WTC11 (cell line): Measurements from ENCODE around the gene IFT88. TPM values are rescaled to one million over a fixed set of nuclear protein-coding genes. Genes with fewer than 3 reads are reported as not detected.

Experiments used
- ATAC-seq: fragments of 200-7000 bp; cut with Tn5 transposase; 2 replicates; pipeline ENCODE4 v1.10.0; 2021; ENCODE audit warnings: mild to moderate bottlenecking, moderate library complexity
- CTCF ChIA-PET: fragments of 300-600 bp; sonication (Branson Sonifier 250); formaldehyde crosslinking; loops from one replicate; lab custom pipeline; 2021; ENCODE audit warnings: antibody characterized with exemption; lab: Charles Lee
- POLR2A ChIA-PET: fragments of 350-600 bp; sonication (Branson Sonifier 250); formaldehyde crosslinking; loops from one replicate; lab custom pipeline; 2021; ENCODE audit warnings: antibody characterized with exemption; lab: Charles Lee
- DNase-seq: peaks from one replicate; pipeline ENCODE4 v3.0.0; 2021; ENCODE audit warnings: low spot score
- H3K27ac Mint-ChIP-seq: 2 replicates; pipeline ENCODE4 v1.8.0; 2021; ENCODE audit warnings: mixed read lengths
- H3K27me3 Mint-ChIP-seq: 2 replicates; pipeline ENCODE4 v1.8.0; 2021; ENCODE audit warnings: low read depth, mild to moderate bottlenecking, moderate library complexity, mixed read lengths
- H3K36me3 Mint-ChIP-seq: 2 replicates; pipeline ENCODE4 v1.8.0; 2021; ENCODE audit warnings: mixed read lengths
- H3K4me1 Mint-ChIP-seq: 2 replicates; pipeline ENCODE4 v1.8.0; 2022; ENCODE audit warnings: mixed read lengths
- H3K4me3 Mint-ChIP-seq: 2 replicates; pipeline ENCODE4 v1.8.0; 2021; ENCODE audit warnings: mild to moderate bottlenecking, moderate library complexity, mixed read lengths
- H3K9me3 Mint-ChIP-seq: 2 replicates; pipeline ENCODE4 v1.8.0; 2021; ENCODE audit warnings: mixed read lengths
- AR ChIP-seq: fragments of 250-450 bp; sonication (Bioruptor Pico); IDR thresholded peaks from 2 replicates; pipeline ENCODE4 v1.9.0; 2021; ENCODE audit warnings: mild to moderate bottlenecking
- CTCF ChIP-seq: fragments of 200-600 bp; IDR thresholded peaks from 2 replicates; pipeline ENCODE4 v1.8.0; 2022; ENCODE audit warnings: antibody characterized with exemption
- ERG ChIP-seq: fragments of 250-450 bp; sonication (Bioruptor Pico); IDR thresholded peaks from 2 replicates; pipeline ENCODE4 v1.8.0; 2021; ENCODE audit warnings: mild to moderate bottlenecking
- JAZF1 ChIP-seq: fragments of 250-450 bp; sonication (Bioruptor Pico); IDR thresholded peaks from 2 replicates; pipeline ENCODE4 v1.9.0; 2021; ENCODE audit warnings: moderate library complexity, mild to moderate bottlenecking, inconsistent platforms
- NR2C2 ChIP-seq: sonication (generic); formaldehyde crosslinking; IDR thresholded peaks from 2 replicates; pipeline ENCODE4 v1.8.0; 2022; ENCODE audit warnings: mild to moderate bottlenecking, missing genetic modification reagents
- RORB ChIP-seq: fragments of 250-450 bp; sonication (Bioruptor Pico); IDR thresholded peaks from 2 replicates; pipeline ENCODE4 v1.9.0; 2021; ENCODE audit warnings: mild to moderate bottlenecking
- SMAD4 ChIP-seq: sonication (generic); formaldehyde crosslinking; IDR thresholded peaks from 2 replicates; pipeline ENCODE4 v1.8.0; 2022; ENCODE audit warnings: mild to moderate bottlenecking, missing genetic modification reagents
- TCF7 ChIP-seq: sonication (generic); formaldehyde crosslinking; IDR thresholded peaks from 2 replicates; pipeline ENCODE4 v1.8.0; 2022; ENCODE audit warnings: mild to moderate bottlenecking, low read depth, missing genetic modification reagents, moderate library complexity
- TEAD1 ChIP-seq: sonication (generic); formaldehyde crosslinking; IDR thresholded peaks from 2 replicates; pipeline ENCODE4 v1.8.0; 2022; ENCODE audit warnings: mild to moderate bottlenecking, missing genetic modification reagents
- TEAD4 ChIP-seq: sonication (generic); formaldehyde crosslinking; IDR thresholded peaks from 2 replicates; pipeline ENCODE4 v1.8.0; 2022; ENCODE audit warnings: mild to moderate bottlenecking, missing genetic modification reagents
- ZBTB43 ChIP-seq: sonication (generic); formaldehyde crosslinking; IDR thresholded peaks from 2 replicates; pipeline ENCODE4 v1.8.1; 2023; ENCODE audit warnings: mild to moderate bottlenecking, missing genetic modification reagents
- ZMAT4 ChIP-seq: fragments of 250-450 bp; sonication (Bioruptor Pico); IDR thresholded peaks from 2 replicates; pipeline ENCODE4 v1.9.0; 2021; ENCODE audit warnings: mild to moderate bottlenecking
- ZNF138 ChIP-seq: sonication (generic); formaldehyde crosslinking; conservative IDR thresholded peaks from 2 replicates; pipeline ENCODE4 v1.8.1; 2022; ENCODE audit warnings: mild to moderate bottlenecking, moderate library complexity, missing genetic modification reagents
- ZNF396 ChIP-seq: fragments of 250-450 bp; sonication (Bioruptor Pico); IDR thresholded peaks from 2 replicates; pipeline ENCODE4 v1.8.0; 2021; ENCODE audit warnings: mild to moderate bottlenecking, moderate library complexity, borderline replicate concordance
- ZNF423 ChIP-seq: fragments of 250-450 bp; sonication (Bioruptor Pico); IDR thresholded peaks from 2 replicates; pipeline ENCODE4 v2.1.2; 2022; ENCODE audit warnings: mild to moderate bottlenecking, moderate library complexity
- total RNA-seq: library from RNA; stranded (reverse); gene quantifications from 3 replicates; pipeline ENCODE4 v1.2.3, GENCODE V29; 2021
- TF ChIP-seq, protein P1 (sequence below): sonication (generic); formaldehyde crosslinking; IDR thresholded peaks from 2 replicates; pipeline ENCODE4 v1.8.0; 2022; ENCODE audit warnings: mild to moderate bottlenecking, missing genetic modification reagents
- TF ChIP-seq, protein P2 (sequence below): fragments of 250-450 bp; sonication (Bioruptor Pico); conservative IDR thresholded peaks from 2 replicates; pipeline ENCODE4 v1.9.0; 2021; ENCODE audit warnings: mild to moderate bottlenecking
- TF ChIP-seq, protein P3 (sequence below): sonication (generic); formaldehyde crosslinking; IDR thresholded peaks from 2 replicates; pipeline ENCODE4 v1.8.1; 2022; ENCODE audit warnings: mild to moderate bottlenecking, missing genetic modification reagents, moderate library complexity, borderline replicate concordance
- TF ChIP-seq, protein P4 (sequence below): sonication (generic); formaldehyde crosslinking; IDR thresholded peaks from 2 replicates; pipeline ENCODE4 v1.8.0; 2023; ENCODE audit warnings: missing genetic modification reagents

Gene IFT88
- total RNA-seq, 1 experiment from 2014 or later = 6.5 TPM

- Mint-ChIP-seq H3K4me3 (peak overlapping the region; percentile 83), H3K4me1 (peaks cover 9% of the 10 kb centered on the region), H3K27me3 (peaks cover 15% of the 10 kb centered on the region), H3K27ac (peak overlapping the region; percentile 88)
- POLR2A ChIA-PET = no interaction called here
- ATAC-seq = no peak
- TF ChIP-seq TEAD1 (CRISPR knock-in tag) (no peak), ZBTB43 (no peak), CTCF (no peak), JAZF1 (CRISPR knock-in tag) (no peak), ZMAT4 (CRISPR knock-in tag) (no peak), RORB (no peak), ZNF396 (no peak), ERG (CRISPR knock-in tag) (no peak), AR (CRISPR knock-in tag) (no peak), NR2C2 (CRISPR knock-in tag) (no peak), SMAD4 (CRISPR knock-in tag) (no peak), TEAD4 (CRISPR knock-in tag) (no peak), ZNF423 (CRISPR knock-in tag) (no peak), TCF7 (CRISPR knock-in tag) (no peak), ZNF138 (no peak)
- TF ChIP-seq, protein P1, sequence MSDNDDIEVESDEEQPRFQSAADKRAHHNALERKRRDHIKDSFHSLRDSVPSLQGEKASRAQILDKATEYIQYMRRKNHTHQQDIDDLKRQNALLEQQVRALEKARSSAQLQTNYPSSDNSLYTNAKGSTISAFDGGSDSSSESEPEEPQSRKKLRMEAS = no peak
- TF ChIP-seq, protein P2, sequence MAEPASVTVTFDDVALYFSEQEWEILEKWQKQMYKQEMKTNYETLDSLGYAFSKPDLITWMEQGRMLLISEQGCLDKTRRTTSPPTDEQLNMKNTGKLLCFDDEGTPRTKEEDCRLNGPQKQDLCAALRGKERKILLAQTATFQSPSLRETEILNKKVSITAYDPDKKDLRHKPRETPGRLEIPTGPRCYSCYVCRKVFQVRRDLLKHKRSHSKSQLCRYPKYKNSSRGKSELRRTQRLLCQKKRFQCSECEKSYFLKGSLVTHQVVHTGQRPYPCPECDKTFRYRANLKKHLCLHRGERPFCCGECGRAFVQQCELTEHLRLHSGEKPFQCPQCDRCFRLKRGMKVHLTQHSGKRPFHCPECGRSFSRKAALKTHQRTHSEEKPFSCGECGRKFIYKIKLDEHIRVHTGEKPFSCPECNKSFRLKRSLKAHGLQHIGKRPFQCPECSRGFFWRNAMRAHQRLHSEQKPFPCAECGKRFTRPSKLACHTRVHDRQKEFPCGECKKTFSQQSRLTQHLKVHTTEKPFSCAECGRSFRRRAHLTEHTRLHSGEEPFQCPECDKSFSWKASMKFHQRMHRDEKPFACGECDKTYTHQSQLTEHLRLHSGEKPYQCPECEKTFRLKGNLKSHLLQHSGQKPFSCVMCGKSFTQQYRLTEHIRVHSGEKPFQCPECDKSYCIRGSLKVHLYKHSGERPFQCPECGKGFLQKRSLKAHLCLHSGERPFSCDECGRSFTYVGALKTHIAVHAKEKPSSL (CRISPR knock-in tag) = no peak
- TF ChIP-seq, protein P3, sequence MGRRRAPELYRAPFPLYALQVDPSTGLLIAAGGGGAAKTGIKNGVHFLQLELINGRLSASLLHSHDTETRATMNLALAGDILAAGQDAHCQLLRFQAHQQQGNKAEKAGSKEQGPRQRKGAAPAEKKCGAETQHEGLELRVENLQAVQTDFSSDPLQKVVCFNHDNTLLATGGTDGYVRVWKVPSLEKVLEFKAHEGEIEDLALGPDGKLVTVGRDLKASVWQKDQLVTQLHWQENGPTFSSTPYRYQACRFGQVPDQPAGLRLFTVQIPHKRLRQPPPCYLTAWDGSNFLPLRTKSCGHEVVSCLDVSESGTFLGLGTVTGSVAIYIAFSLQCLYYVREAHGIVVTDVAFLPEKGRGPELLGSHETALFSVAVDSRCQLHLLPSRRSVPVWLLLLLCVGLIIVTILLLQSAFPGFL = no peak
- TF ChIP-seq, protein P4, sequence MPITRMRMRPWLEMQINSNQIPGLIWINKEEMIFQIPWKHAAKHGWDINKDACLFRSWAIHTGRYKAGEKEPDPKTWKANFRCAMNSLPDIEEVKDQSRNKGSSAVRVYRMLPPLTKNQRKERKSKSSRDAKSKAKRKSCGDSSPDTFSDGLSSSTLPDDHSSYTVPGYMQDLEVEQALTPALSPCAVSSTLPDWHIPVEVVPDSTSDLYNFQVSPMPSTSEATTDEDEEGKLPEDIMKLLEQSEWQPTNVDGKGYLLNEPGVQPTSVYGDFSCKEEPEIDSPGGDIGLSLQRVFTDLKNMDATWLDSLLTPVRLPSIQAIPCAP (CRISPR knock-in tag) = no peak
- TF ChIP-seq, all 79 proteins: peak for 0
- Mint-ChIP-seq H3K9me3 (peaks cover 21% of the 10 kb centered on the region), H3K36me3 (peaks cover 15% of the 10 kb centered on the region)
- CTCF ChIA-PET = interaction anchor here (1.4 kb wide), 1 partner anchor 154 kb away, joined by 3 read pairs; no protein-coding TSS in a partner anchor
- no peak for DNase-seq
Observed at GRCh38 chr13:20567881-20568528, 1.0 kb downstream of the IFT88 start.
